ENCODE measurements around the gene KCNA3. TPM values are rescaled to one million over a fixed set of nuclear protein-coding genes. Genes with fewer than 3 reads are reported as not detected.

Gene KCNA3
- total and polyA plus RNA-seq, 9 donors = 0.21 to 2.1 (median 1.1) TPM

- H3K27ac ChIP-seq = no peak overlapping the region
- 87 to 91% (median 89%) methylated on average over 3 of the region's 3 CpGs for WGBS, 3 donors
- H3K9me3 ChIP-seq = no peaks in the 10 kb centered on the region
- no peak overlapping the region for H3K4me3 ChIP-seq
- no peak for DNase-seq
- no peaks in the 10 kb centered on the region for H3K4me1 ChIP-seq (ENCODE audit: insufficient read depth)
- intact Hi-C loops (cut with DNase I) = no loop called here
- TF ChIP-seq CTCF (IDR thresholded peaks at IDR 0.05) (no peak), EP300 (IDR thresholded peaks at IDR 0.05) (no peak), POLR2A (IDR thresholded peaks at IDR 0.05) (no peak)
- H3K36me3 ChIP-seq = no peaks in the 10 kb centered on the region
- H3K27me3 ChIP-seq = no peaks in the 10 kb centered on the region
Measured at GRCh38 chr1:110688514-110688913, 13.8 kb upstream of the KCNA3 start.

- DNase-seq = no peak
- 43 to 64% (median 63%) methylated on average over 1 of the region's 1 CpG for WGBS, 3 donors
- Histone ChIP-seq H3K9me3 (no peaks in the 10 kb centered on the region), H3K4me3 (no peak overlapping the region), H3K4me1 (ENCODE audit: insufficient read depth) (no peaks in the 10 kb centered on the region), H3K27ac (no peak overlapping the region), H3K36me3 (no peaks in the 10 kb centered on the region), H3K27me3 (no peaks in the 10 kb centered on the region)
- TF ChIP-seq CTCF (IDR thresholded peaks at IDR 0.05) = no peak
- no peak for TF ChIP-seq EP300 (IDR thresholded peaks at IDR 0.05)
- TF ChIP-seq POLR2A (IDR thresholded peaks at IDR 0.05) = no peak
- intact Hi-C loops (cut with DNase I) = no loop called here
Measured at GRCh38 chr1:110687250-110687649, 12.5 kb upstream of the KCNA3 start.

DNA sequence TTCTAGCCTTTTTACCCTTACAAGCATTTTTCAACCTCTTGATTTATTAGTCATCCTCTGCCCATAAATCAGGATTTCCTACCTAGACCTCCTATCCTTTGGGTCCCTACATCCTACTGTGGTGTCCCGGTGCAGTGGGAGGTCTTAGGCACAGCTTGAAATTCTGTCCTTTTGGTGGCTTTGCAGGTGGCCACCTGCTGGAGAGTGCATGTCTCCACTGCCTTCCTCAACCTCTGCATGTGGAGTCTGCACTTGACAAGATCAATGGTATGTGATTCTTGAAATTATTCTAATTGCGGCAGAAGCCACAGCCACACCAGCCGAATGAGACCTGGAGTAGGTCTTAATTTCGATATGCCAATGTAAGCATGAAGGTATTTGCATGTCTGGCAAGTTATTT is 11.4 kb upstream of the KCNA3 start:
- Histone ChIP-seq H3K27ac (no peak overlapping the region), H3K9me3 (no peaks in the 10 kb centered on the region), H3K4me3 (no peak overlapping the region), H3K4me1 (ENCODE audit: insufficient read depth) (no peaks in the 10 kb centered on the region), H3K27me3 (no peaks in the 10 kb centered on the region), H3K36me3 (no peaks in the 10 kb centered on the region)
- TF ChIP-seq POLR2A (IDR thresholded peaks at IDR 0.05) (no peak), CTCF (IDR thresholded peaks at IDR 0.05) (no peak), EP300 (IDR thresholded peaks at IDR 0.05) (no peak)
- intact Hi-C loops (cut with DNase I) = no loop called here
- WGBS, 3 donors = 89 to 96% (median 90%) methylated on average over 4 of the region's 4 CpGs
- DNase-seq = no peak

DNA sequence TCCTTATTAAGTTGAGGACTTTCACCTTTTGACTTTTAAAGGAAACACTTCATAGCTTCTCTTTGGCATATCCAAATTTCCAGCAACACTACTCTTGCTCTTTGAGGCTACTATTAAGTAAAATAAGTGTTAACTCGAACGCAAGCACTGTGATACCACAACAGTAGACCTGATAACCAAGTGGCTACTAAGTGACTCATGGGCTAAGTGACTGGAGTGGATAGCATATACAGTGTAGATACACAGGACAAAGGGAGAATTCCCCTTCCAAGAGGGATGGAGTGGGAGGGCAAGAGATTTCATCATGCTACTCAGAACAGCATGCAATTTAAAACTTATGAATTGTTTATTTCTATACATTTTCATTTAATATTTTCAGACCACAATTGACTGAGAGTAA is 9.8 kb upstream of the KCNA3 start:
- no peaks in the 10 kb centered on the region for H3K27me3 ChIP-seq
- intact Hi-C loops (cut with DNase I) = no loop called here
- no peak for DNase-seq
- H3K36me3 ChIP-seq = no peaks in the 10 kb centered on the region
- no peaks in the 10 kb centered on the region for H3K9me3 ChIP-seq
- no peak overlapping the region for H3K4me3 ChIP-seq
- H3K27ac ChIP-seq = no peak overlapping the region
- 65 to 76% (median 66%) methylated on average over 2 of the region's 2 CpGs for WGBS, 3 donors
- H3K4me1 ChIP-seq (ENCODE audit: insufficient read depth) = no peaks in the 10 kb centered on the region
- TF ChIP-seq POLR2A (IDR thresholded peaks at IDR 0.05) (no peak), EP300 (IDR thresholded peaks at IDR 0.05) (no peak)

DNA sequence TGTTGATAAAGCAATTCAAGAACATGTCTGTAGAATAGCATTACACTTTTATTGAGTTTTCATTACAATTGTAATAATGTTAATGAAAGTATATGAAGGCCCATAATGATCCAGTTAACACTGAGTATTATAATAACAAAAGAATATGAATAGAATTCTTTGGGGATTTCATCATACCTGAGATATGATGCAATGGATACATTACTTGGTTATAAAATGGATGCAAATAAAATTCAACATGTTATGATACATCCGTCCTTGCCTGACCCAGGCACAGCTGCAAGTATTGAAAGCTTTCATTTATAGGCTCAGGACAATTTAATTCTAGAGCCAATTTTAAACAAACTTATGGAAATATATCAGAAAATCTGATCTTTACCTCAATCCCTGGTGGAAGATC is 8.2 kb upstream of the KCNA3 start:
- no peaks in the 10 kb centered on the region for H3K9me3 ChIP-seq
- 80 to 91% (median 85%) methylated on average over 1 of the region's 1 CpG for whole genome bisulfite sequencing, 3 donors
- no peak overlapping the region for H3K4me3 ChIP-seq
- H3K36me3 ChIP-seq = no peaks in the 10 kb centered on the region
- no peak for TF ChIP-seq POLR2A (IDR thresholded peaks at IDR 0.05)
- no peak for TF ChIP-seq EP300 (IDR thresholded peaks at IDR 0.05)
- TF ChIP-seq CTCF (IDR thresholded peaks at IDR 0.05) = no peak
- H3K27ac ChIP-seq = no peak overlapping the region
- intact Hi-C loops (cut with DNase I) = no loop called here
- H3K27me3 ChIP-seq = no peaks in the 10 kb centered on the region
- no peaks in the 10 kb centered on the region for H3K4me1 ChIP-seq (ENCODE audit: insufficient read depth)
- DNase-seq = no peak
